HG02943 (cell line): ENCODE measurements around the gene SLC22A15.
"Not testable (repeated sequence)": the region's sequence is repeated elsewhere in the genome, so short reads cannot be mapped to it uniquely, and the experiment has no call there.

Experiments used
- ATAC-seq: cut with Tn5 transposase; IDR thresholded peaks from one replicate; pipeline ENCODE4 v1.9.1; 2021; ENCODE audit warnings: mild to moderate bottlenecking, low read depth, moderate library complexity; ENCODE audit not compliant: unreplicated experiment

The SLC22A15 gene

GRCh38 chr1:115980998-115981993 lies 5.0 kb downstream of the SLC22A15 start:
- no peak for ATAC-seq

GRCh38 chr1:115982400-115982799 lies 6.1 kb downstream of the SLC22A15 start:
- ATAC-seq, result no peak

- no peak for ATAC-seq
Observed at GRCh38 chr1:115983584-115983983, 7.3 kb downstream of the SLC22A15 start.

- no peak for ATAC-seq
Observed at GRCh38 chr1:115987623-115988022, 11.3 kb downstream of the SLC22A15 start.

GRCh38 chr1:115988953-115989352 lies 12.6 kb downstream of the SLC22A15 start:
- ATAC-seq, result no peak

GRCh38 chr1:115989699-115990098 lies 13.4 kb downstream of the SLC22A15 start:
- ATAC-seq, result no peak

- ATAC-seq, result no peak
Observed at GRCh38 chr1:115991909-115992308, 15.6 kb downstream of the SLC22A15 start.

- ATAC-seq, result not testable (repeated sequence)
Observed at GRCh38 chr1:115997921-115998320, 21.6 kb downstream of the SLC22A15 start.

- no peak for ATAC-seq
Observed at GRCh38 chr1:116001739-116002487, 25.6 kb downstream of the SLC22A15 start.

- no peak for ATAC-seq
Observed at GRCh38 chr1:116002781-116003420, 26.6 kb downstream of the SLC22A15 start.

- no peak for ATAC-seq
Observed at GRCh38 chr1:116003823-116004222, 27.5 kb downstream of the SLC22A15 start.

- peak; percentile 94 for ATAC-seq
Observed at GRCh38 chr1:116006486-116006964, 30.2 kb downstream of the SLC22A15 start.

- ATAC-seq, result no peak
Observed at GRCh38 chr1:116008656-116009390, 32.5 kb downstream of the SLC22A15 start.

- no peak for ATAC-seq
Observed at GRCh38 chr1:116012716-116013115, 36.4 kb downstream of the SLC22A15 start.

GRCh38 chr1:116015679-116016078 lies 39.4 kb downstream of the SLC22A15 start:
- ATAC-seq, result no peak

GRCh38 chr1:116018007-116018406 lies 41.7 kb downstream of the SLC22A15 start:
- no peak for ATAC-seq

- ATAC-seq, result no peak
Observed at GRCh38 chr1:116019653-116020253, 43.4 kb downstream of the SLC22A15 start.

- peak; percentile 76 for ATAC-seq
Observed at GRCh38 chr1:116020668-116021272, 44.5 kb downstream of the SLC22A15 start.

GRCh38 chr1:116024626-116025025 lies 48.3 kb downstream of the SLC22A15 start:
- no peak for ATAC-seq
